Ascending aorta (tissue), 2 donors: ENCODE data around the gene CACNB3. TPM values are rescaled to one million over a fixed set of nuclear protein-coding genes. Genes with fewer than 3 reads are reported as not detected.

Experiments
- DNase-seq, 2 donors: peaks; one replicate each; pipeline ENCODE4 v3.0.0-alpha.2; 2019; ENCODE audit warnings: low spot score in 2 of 2
- H3K27ac ChIP-seq, 2 donors: fragments of 200-600 bp; sonication (generic); one replicate each; pipeline ENCODE4 v1.5.1; 2016 to 2017; ENCODE audit warnings: mild to moderate bottlenecking in 1 of 2
- H3K27me3 ChIP-seq: fragments of 200-600 bp; sonication (generic); one replicate; pipeline ENCODE4 v1.5.1; 2017
- H3K36me3 ChIP-seq, 2 donors: fragments of 200-600 bp; sonication (generic); one replicate each; pipeline ENCODE4 v1.5.1; 2016
- H3K4me1 ChIP-seq, 2 donors: fragments of 200-600 bp; sonication (generic); one replicate each; pipeline ENCODE4 v1.5.1; 2016 to 2017; ENCODE audit warnings: mild to moderate bottlenecking in 1 of 2
- H3K4me3 ChIP-seq, 2 donors: fragments of 200-600 bp; sonication (generic); one replicate each; pipeline ENCODE4 v1.5.1; 2016 to 2017; ENCODE audit warnings: mild to moderate bottlenecking in 1 of 2
- H3K9me3 ChIP-seq, 2 donors: fragments of 200-600 bp; sonication (generic); one replicate each; pipeline ENCODE4 v1.5.1; 2016
- intact Hi-C: fragments of 100-400 bp; cut with DNase I; formaldehyde crosslinking; loops from one replicate; pipeline ENCODE4 v1.15.1; 2023
- total RNA-seq: library from RNA; depleted of rRNA; stranded (reverse); fragments of >200 nt; gene quantifications from one replicate; pipeline ENCODE4 v1.1.0, GENCODE V29; 2016
- TF ChIP-seq, protein P1 (sequence below), 3 experiments: fragments of 200-600 bp in 2 of 3; fragments of 450-650 bp in 1 of 3; sonication (generic) in 2 of 3; IDR thresholded peaks; one replicate each; pipeline ENCODE4 v1.5.1; 2016 to 2019; ENCODE audit warnings: antibody characterized with exemption in 3 of 3, mild to moderate bottlenecking in 1 of 3, moderate library complexity in 1 of 3

CACNB3 gene
- total RNA-seq, 1 donor from 2014 or later, result 54.5 TPM

GRCh38 chr12:48774516-48774915, 43.8 kb upstream of the CACNB3 start:
- H3K36me3 ChIP-seq, result peaks cover 85% of the 10 kb centered on the region in 2 donors
- TF ChIP-seq, protein P1, sequence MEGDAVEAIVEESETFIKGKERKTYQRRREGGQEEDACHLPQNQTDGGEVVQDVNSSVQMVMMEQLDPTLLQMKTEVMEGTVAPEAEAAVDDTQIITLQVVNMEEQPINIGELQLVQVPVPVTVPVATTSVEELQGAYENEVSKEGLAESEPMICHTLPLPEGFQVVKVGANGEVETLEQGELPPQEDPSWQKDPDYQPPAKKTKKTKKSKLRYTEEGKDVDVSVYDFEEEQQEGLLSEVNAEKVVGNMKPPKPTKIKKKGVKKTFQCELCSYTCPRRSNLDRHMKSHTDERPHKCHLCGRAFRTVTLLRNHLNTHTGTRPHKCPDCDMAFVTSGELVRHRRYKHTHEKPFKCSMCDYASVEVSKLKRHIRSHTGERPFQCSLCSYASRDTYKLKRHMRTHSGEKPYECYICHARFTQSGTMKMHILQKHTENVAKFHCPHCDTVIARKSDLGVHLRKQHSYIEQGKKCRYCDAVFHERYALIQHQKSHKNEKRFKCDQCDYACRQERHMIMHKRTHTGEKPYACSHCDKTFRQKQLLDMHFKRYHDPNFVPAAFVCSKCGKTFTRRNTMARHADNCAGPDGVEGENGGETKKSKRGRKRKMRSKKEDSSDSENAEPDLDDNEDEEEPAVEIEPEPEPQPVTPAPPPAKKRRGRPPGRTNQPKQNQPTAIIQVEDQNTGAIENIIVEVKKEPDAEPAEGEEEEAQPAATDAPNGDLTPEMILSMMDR (IDR thresholded peaks at IDR 0.05), result no peak
- intact Hi-C loops, result no loop called here
- no peak for DNase-seq
- H3K27ac ChIP-seq, result peak overlapping the region in 1 of 2 donors; percentile 2
- no peaks in the 10 kb centered on the region for H3K9me3 ChIP-seq
- no peaks in the 10 kb centered on the region for H3K27me3 ChIP-seq
- H3K4me1 ChIP-seq, result peaks cover 6 to 9% of the 10 kb centered on the region in 2 donors
- H3K4me3 ChIP-seq, result no peak overlapping the region

- H3K36me3 ChIP-seq, result peaks cover 78% of the 10 kb centered on the region in 2 donors
- H3K27me3 ChIP-seq, result no peaks in the 10 kb centered on the region
- H3K9me3 ChIP-seq, result no peaks in the 10 kb centered on the region
- DNase-seq, result no peak
- peaks cover 9 to 15% of the 10 kb centered on the region in 2 donors for H3K4me1 ChIP-seq
- intact Hi-C loops, result no loop called here
- TF ChIP-seq, protein P1 (IDR thresholded peaks at IDR 0.05), result no peak
- no peak overlapping the region for H3K27ac ChIP-seq
- H3K4me3 ChIP-seq, result no peak overlapping the region
Measured at GRCh38 chr12:48775299-48775698, 43.0 kb upstream of the CACNB3 start.

DNA sequence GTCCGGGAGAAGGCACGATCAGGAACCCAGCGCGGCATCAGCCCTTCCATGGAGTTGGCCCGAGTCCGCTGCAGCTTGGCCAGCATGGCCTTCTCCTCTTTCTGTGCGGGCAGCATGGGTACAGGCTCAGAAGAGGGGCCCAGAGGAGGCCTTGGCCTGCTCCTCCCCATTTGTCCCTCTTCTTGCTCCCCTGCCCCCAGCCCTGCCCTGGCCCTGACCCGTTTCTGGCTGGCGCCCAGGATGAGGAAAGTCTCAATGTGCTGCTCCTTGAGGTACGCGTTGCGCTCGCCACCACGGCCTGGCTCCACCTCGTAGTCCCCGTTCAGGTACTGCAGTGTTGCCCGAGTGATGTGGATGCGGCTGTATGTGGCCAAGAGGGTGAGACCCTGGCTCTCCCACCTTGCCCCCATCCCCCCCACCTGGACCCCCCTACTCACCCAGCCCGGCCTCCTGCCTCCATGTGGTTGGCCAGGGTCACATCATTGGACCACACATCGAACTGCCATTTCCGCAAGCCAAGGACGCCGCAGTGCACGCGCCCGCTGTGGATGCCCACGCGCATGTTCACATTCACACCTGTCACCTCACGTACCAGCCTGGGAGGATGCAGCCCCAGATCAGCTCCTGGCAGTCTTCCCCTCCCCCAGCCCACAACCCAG, 42.2 kb upstream of the CACNB3 start:
- intact Hi-C loops, result no loop called here
- no peak for DNase-seq
- H3K27ac ChIP-seq, result no peak overlapping the region
- H3K4me1 ChIP-seq, result peaks cover 15 to 23% of the 10 kb centered on the region in 2 donors
- TF ChIP-seq, protein P1 (IDR thresholded peaks at IDR 0.05), result no peak
- H3K27me3 ChIP-seq, result no peaks in the 10 kb centered on the region
- peaks cover 69% of the 10 kb centered on the region in 2 donors for H3K36me3 ChIP-seq
- H3K9me3 ChIP-seq, result no peaks in the 10 kb centered on the region
- H3K4me3 ChIP-seq, result no peak overlapping the region

GRCh38 chr12:48776956-48777355, 41.3 kb upstream of the CACNB3 start:
- Histone ChIP-seq H3K4me3 (no peak overlapping the region), H3K9me3 (no peaks in the 10 kb centered on the region), H3K4me1 (peaks cover 22 to 32% of the 10 kb centered on the region in 2 donors), H3K27ac (no peak overlapping the region), H3K36me3 (peaks cover 61% of the 10 kb centered on the region in 2 donors), H3K27me3 (no peaks in the 10 kb centered on the region)
- intact Hi-C loops, result no loop called here
- TF ChIP-seq, protein P1 (IDR thresholded peaks at IDR 0.05), result no peak
- no peak for DNase-seq

- H3K36me3 ChIP-seq, result peaks cover 60% of the 10 kb centered on the region in 2 donors
- TF ChIP-seq, protein P1 (IDR thresholded peaks at IDR 0.05), result no peak
Measured at GRCh38 chr12:48777501-48778400, 40.5 kb upstream of the CACNB3 start.

More at GRCh38 chr12:48777501-48778400, 40.5 kb upstream of the CACNB3 start:
- Histone ChIP-seq H3K4me1 (peaks cover 25 to 39% of the 10 kb centered on the region in 2 donors), H3K9me3 (no peaks in the 10 kb centered on the region), H3K27me3 (no peaks in the 10 kb centered on the region), H3K27ac (peak overlapping the region in 1 of 2 donors; percentile 18), H3K4me3 (no peak overlapping the region)
- intact Hi-C loops, result no loop called here
- DNase-seq, result no peak
